ENCODE data around the gene FAM210A. TPM values are rescaled to one million over a fixed set of nuclear protein-coding genes. Genes with fewer than 3 reads are reported as not detected.

FAM210A gene
- polyA plus RNA-seq, 2 of the 4 experiments (the other 2 are of a cell fraction): 17.1 to 26.2 TPM

DNA sequence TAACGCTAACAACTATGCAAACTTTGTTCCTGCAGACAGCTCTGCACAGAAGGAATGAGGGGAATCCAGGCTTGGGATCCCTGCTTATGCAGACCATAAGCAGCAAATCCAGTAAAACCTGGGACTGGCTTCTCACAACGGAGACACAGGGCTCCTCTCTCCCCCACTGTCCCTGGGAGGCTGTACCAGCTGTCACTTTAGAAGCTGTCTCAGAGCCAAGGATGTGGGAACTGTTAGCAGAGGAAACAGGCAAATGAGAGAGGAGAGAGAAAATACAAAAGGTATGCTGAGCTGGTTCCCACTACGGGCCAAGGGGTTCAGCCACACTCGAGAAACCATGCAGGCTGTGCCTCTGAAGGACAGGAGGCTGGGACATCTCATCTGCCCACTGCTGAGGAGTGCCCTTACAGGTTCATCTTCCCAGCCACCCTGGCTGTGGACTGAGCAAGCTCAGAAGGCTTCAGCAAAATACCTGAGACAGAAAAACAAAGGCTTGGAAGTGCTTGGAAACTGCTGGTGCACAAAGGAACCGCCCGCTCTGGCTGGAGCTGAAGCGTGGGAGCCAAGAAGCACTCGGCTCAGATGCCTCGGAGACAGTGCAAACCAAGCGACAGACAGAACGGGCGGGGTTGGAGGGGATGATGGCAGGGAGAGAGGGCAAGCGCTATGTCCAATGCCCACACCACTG, 72.5 kb downstream of the FAM210A start:
- ATAC-seq: no peak
- no peak overlapping the region for H3K4me2 ChIP-seq
- no peaks in the 10 kb centered on the region for H3K9me3 ChIP-seq
- no peak overlapping the region for H3K27ac ChIP-seq
- TF ChIP-seq SMC3 (IDR thresholded peaks at IDR 0.05) (no peak), POLR2AphosphoS2 (conservative IDR thresholded peaks at IDR 0.05; ENCODE audit: low read length) (no peak), RAD21 (conservative IDR thresholded peaks at IDR 0.05 in 1 of 2, IDR thresholded peaks at IDR 0.05 in 1 of 2) (no peak), TFCP2L1 (CRISPR knock-in tag; IDR thresholded peaks at IDR 0.05) (no peak), JUN (IDR thresholded peaks at IDR 0.05) (no peak), POLR2A (IDR thresholded peaks at IDR 0.05; ENCODE audit: low read length) (no peak), KDM1A (IDR thresholded peaks at IDR 0.05; ENCODE audit: low read depth) (no peak), CHD2 (IDR thresholded peaks at IDR 0.05; ENCODE audit: low read length, partially characterized antibody) (no peak)
- TF ChIP-seq, protein P1, sequence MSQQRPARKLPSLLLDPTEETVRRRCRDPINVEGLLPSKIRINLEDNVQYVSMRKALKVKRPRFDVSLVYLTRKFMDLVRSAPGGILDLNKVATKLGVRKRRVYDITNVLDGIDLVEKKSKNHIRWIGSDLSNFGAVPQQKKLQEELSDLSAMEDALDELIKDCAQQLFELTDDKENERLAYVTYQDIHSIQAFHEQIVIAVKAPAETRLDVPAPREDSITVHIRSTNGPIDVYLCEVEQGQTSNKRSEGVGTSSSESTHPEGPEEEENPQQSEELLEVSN (IDR thresholded peaks at IDR 0.05; ENCODE audit: borderline replicate concordance, low read depth): no peak
- no peak for DNase-seq (ENCODE audit: low read depth in 1 of 2, low spot score in 1 of 2)
- ChIA-PET CTCF (no interaction called here), POLR2A (no interaction called here)
- no peak for FAIRE-seq
- H3K4me1 ChIP-seq: no peaks in the 10 kb centered on the region
- WGBS (ENCODE audit: missing lambda C conversion rate): 86% methylated on average over 12 of the region's 13 CpGs
- H3K4me3 ChIP-seq: no peak overlapping the region

DNA sequence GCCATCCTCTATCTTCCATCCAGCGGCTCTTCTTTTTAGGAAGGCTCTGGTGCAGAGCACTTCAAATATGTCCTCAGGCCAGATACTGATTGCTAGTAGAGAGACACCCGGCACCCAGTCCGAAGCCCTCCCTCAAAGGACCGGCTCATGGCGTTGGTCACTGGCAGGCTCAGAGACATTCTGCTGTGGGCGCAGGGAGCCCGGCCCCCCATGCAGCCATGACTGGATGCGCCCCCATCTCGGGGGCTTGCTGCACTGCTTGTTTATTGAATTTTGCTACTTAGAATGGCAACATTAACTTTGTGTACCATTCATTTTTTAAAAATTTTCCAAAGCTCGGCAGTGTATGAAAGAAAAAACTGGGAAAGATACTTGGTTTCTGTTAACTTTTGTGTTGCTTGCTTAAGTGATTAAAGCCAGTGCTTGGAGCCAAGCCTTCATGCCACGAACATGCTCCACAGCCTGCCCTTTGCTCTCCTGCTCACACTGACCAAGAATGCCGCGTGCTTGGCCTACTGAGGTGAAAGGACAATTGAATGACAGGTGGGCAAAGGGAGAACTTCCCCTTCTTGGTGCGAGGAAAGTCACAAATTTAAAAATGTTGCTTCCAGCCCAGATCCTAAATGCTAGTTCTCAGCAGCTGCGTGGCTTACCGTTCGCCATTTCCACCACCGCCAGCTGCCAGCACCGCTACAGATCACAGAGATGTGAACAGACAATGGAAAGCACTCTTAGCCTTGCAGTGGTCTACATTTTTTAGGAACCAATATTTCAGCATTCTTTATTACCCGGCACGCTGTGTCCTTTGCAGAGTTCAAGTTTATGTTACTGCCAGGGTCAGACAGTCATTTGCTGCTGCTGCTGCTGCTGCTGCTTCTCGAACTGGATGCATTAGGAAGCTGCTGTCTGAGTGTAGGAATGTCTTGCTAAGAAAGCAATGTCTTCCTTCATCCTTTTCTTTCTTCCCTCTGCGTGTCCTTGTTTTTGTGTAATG, 76.7 kb downstream of the FAM210A start:
- FAIRE-seq: no peak
- TF ChIP-seq, protein P2, sequence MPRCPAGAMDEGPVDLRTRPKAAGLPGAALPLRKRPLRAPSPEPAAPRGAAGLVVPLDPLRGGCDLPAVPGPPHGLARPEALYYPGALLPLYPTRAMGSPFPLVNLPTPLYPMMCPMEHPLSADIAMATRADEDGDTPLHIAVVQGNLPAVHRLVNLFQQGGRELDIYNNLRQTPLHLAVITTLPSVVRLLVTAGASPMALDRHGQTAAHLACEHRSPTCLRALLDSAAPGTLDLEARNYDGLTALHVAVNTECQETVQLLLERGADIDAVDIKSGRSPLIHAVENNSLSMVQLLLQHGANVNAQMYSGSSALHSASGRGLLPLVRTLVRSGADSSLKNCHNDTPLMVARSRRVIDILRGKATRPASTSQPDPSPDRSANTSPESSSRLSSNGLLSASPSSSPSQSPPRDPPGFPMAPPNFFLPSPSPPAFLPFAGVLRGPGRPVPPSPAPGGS (IDR thresholded peaks at IDR 0.05): no peak
- TF ChIP-seq HOXA7 (CRISPR knock-in tag; IDR thresholded peaks at IDR 0.05) (no peak), HEYL (CRISPR knock-in tag; IDR thresholded peaks at IDR 0.05) (no peak), FOXS1 (CRISPR knock-in tag; IDR thresholded peaks at IDR 0.05) (no peak), FOSL2 (IDR thresholded peaks at IDR 0.05) (no peak), FOSL2 (CRISPR knock-in tag; IDR thresholded peaks at IDR 0.05) (no peak), ZFP36 (IDR thresholded peaks at IDR 0.05; ENCODE audit: borderline replicate concordance, partially characterized antibody) (no peak), POLR2AphosphoS2 (conservative IDR thresholded peaks at IDR 0.05; ENCODE audit: low read length) (no peak), JUNB (IDR thresholded peaks at IDR 0.05) (no peak), MAZ (IDR thresholded peaks at IDR 0.05; ENCODE audit: borderline replicate concordance, low read depth, low read length) (no peak), CBX2 (IDR thresholded peaks at IDR 0.05; ENCODE audit: borderline replicate concordance, low read depth) (no peak)
- TF ChIP-seq, protein P3, sequence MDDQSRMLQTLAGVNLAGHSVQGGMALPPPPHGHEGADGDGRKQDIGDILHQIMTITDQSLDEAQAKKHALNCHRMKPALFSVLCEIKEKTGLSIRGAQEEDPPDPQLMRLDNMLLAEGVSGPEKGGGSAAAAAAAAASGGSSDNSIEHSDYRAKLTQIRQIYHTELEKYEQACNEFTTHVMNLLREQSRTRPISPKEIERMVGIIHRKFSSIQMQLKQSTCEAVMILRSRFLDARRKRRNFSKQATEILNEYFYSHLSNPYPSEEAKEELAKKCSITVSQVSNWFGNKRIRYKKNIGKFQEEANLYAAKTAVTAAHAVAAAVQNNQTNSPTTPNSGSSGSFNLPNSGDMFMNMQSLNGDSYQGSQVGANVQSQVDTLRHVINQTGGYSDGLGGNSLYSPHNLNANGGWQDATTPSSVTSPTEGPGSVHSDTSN (IDR thresholded peaks at IDR 0.05): no peak
- TF ChIP-seq, protein P4, sequence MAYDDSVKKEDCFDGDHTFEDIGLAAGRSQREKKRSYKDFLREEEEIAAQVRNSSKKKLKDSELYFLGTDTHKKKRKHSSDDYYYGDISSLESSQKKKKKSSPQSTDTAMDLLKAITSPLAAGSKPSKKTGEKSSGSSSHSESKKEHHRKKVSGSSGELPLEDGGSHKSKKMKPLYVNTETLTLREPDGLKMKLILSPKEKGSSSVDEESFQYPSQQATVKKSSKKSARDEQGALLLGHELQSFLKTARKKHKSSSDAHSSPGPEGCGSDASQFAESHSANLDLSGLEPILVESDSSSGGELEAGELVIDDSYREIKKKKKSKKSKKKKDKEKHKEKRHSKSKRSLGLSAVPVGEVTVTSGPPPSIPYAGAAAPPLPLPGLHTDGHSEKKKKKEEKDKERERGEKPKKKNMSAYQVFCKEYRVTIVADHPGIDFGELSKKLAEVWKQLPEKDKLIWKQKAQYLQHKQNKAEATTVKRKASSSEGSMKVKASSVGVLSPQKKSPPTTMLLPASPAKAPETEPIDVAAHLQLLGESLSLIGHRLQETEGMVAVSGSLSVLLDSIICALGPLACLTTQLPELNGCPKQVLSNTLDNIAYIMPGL (CRISPR knock-in tag; IDR thresholded peaks at IDR 0.05; ENCODE audit: borderline replicate concordance): no peak
- no peak for DNase-seq (ENCODE audit: low read depth in 1 of 2, low spot score in 1 of 2)
- CTCF ChIA-PET: no interaction called here
- no peak for ATAC-seq
- Histone ChIP-seq H3K4me3 (no peak overlapping the region), H3K4me1 (no peaks in the 10 kb centered on the region), H3K27ac (no peak overlapping the region), H3K4me2 (no peak overlapping the region), H3K9me3 (no peaks in the 10 kb centered on the region)
- POLR2A ChIA-PET: no interaction called here
- WGBS (ENCODE audit: missing lambda C conversion rate): 88% methylated on average over 21 of the region's 23 CpGs
